Neural progenitor cell (in vitro differentiated cells): ENCODE results near the gene RIT1. TPM values are rescaled to one million over a fixed set of nuclear protein-coding genes. Genes with fewer than 3 reads are reported as not detected.

Experiments used
- DNase-seq: peaks from one replicate; pipeline ENCODE4 v3.0.0-alpha.2; 2016; ENCODE audit warnings: low spot score
- H2AFZ ChIP-seq: fragments of 200-600 bp; sonication (generic); replicated peaks from 2 replicates; pipeline ENCODE4 v1.6.1; 2016; ENCODE audit warnings: antibody characterized with exemption
- H3F3A ChIP-seq: fragments of 200-600 bp; sonication (generic); 2 replicates; pipeline ENCODE4 v1.6.1; 2016; ENCODE audit warnings: antibody characterized with exemption, low read depth
- H3K27ac ChIP-seq: fragments of 200-600 bp; sonication (generic); 2 replicates; pipeline ENCODE4 v1.5.1; 2016; ENCODE audit warnings: mild to moderate bottlenecking
- H3K27me3 ChIP-seq: fragments of 200-600 bp; sonication (generic); 2 replicates; pipeline ENCODE4 v1.6.1; 2016; ENCODE audit warnings: mild to moderate bottlenecking, moderate library complexity
- H3K36me3 ChIP-seq: fragments of 200-600 bp; sonication (generic); 2 replicates; pipeline ENCODE4 v1.5.1; 2016
- H3K4me1 ChIP-seq: fragments of 200-600 bp; sonication (generic); 2 replicates; pipeline ENCODE4 v1.6.1; 2016; ENCODE audit warnings: mixed run types
- H3K4me2 ChIP-seq: fragments of 200-600 bp; sonication (generic); 2 replicates; pipeline ENCODE4 v1.6.1; 2016
- H3K4me3 ChIP-seq: fragments of 200-600 bp; sonication (generic); 2 replicates; pipeline ENCODE4 v1.5.1; 2016
- H3K79me2 ChIP-seq: fragments of 200-600 bp; sonication (generic); 2 replicates; pipeline ENCODE4 v1.6.1; 2016; ENCODE audit warnings: low read depth
- H3K9ac ChIP-seq: fragments of 200-600 bp; sonication (generic); 2 replicates; pipeline ENCODE4 v1.6.1; 2016
- H3K9me3 ChIP-seq: fragments of 200-600 bp; sonication (generic); 2 replicates; pipeline ENCODE4 v1.5.1; 2016; ENCODE audit warnings: low read depth
- H4K20me1 ChIP-seq: fragments of 200-600 bp; sonication (generic); 2 replicates; pipeline ENCODE4 v1.6.1; 2016; ENCODE audit warnings: low read depth
- H3K27ac Mint-ChIP-seq: 3 replicates; pipeline ENCODE4 v1.8.0; 2021; ENCODE audit warnings: mixed read lengths
- H3K27me3 Mint-ChIP-seq: 2 replicates; pipeline ENCODE4 v1.8.0; 2022; ENCODE audit warnings: low read depth, mild to moderate bottlenecking, inconsistent platforms, moderate library complexity, mixed read lengths; ENCODE audit not compliant: insufficient read depth
- H3K36me3 Mint-ChIP-seq: 3 replicates; pipeline ENCODE4 v1.8.0; 2021; ENCODE audit warnings: mixed read lengths
- H3K4me1 Mint-ChIP-seq: 3 replicates; pipeline ENCODE4 v1.8.0; 2021; ENCODE audit warnings: mixed read lengths
- H3K4me3 Mint-ChIP-seq: 3 replicates; pipeline ENCODE4 v1.8.0; 2021; ENCODE audit warnings: mild to moderate bottlenecking, moderate library complexity, mixed read lengths
- H3K9me3 Mint-ChIP-seq: 3 replicates; pipeline ENCODE4 v1.8.0; 2020; ENCODE audit warnings: mixed read lengths
- EZH2 ChIP-seq: fragments of 200-600 bp; sonication (generic); IDR thresholded peaks from 2 replicates; pipeline ENCODE4 v1.6.1; 2017; ENCODE audit warnings: antibody characterized with exemption, mild to moderate bottlenecking, moderate library complexity
- EZH2phosphoT487 ChIP-seq: fragments of 200-600 bp; sonication (generic); IDR thresholded peaks from 2 replicates; pipeline ENCODE4 v1.6.1; 2017; ENCODE audit warnings: antibody characterized with exemption
- total RNA-seq: library from RNA; depleted of rRNA; stranded (reverse); fragments of >200 nt; gene quantifications from 2 replicates; pipeline ENCODE4 v1.2.3, GENCODE V29; 2015; ENCODE audit warnings: low replicate concordance
- TF ChIP-seq, protein P1 (sequence below): fragments of 200-600 bp; sonication (generic); IDR thresholded peaks from 2 replicates; pipeline ENCODE4 v1.5.1; 2017; ENCODE audit warnings: antibody characterized with exemption, mild to moderate bottlenecking

Gene RIT1
- total RNA-seq, 1 donor from 2014 or later = 51.3 TPM

DNA sequence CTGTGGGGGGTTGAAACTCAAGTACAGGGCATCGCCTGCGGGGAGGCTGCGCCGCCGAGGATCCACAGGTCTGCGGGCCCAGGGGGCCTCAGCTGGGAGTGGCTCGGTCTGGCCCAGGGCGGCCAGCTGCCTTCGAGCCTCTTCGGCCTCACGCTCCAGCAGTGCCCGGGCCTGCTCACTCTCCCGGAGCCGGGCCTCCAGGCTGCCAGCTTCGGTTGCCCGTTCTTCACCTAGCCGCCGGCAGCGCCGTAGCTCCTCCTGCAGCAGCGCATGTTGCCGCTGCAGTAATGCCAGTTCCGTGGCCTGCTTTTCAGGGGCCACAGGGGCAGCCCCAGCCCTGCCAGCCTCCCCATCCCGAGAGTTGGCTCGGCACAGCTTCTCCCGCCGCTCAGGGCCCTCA lies 39.7 kb upstream of the RIT1 start:
- no peaks in the 10 kb centered on the region for H3K79me2 ChIP-seq
- Mint-ChIP-seq H3K36me3 (peaks cover 21% of the 10 kb centered on the region), H3K27me3 (peaks cover 7% of the 10 kb centered on the region), H3K4me1 (peaks cover 3% of the 10 kb centered on the region), H3K4me3 (no peak overlapping the region), H3K27ac (no peak overlapping the region), H3K9me3 (no peaks in the 10 kb centered on the region)
- H3K27me3 ChIP-seq = no peaks in the 10 kb centered on the region
- H3K4me2 ChIP-seq = no peak overlapping the region
- H3K4me1 ChIP-seq = peaks cover 4% of the 10 kb centered on the region
- H3K36me3 ChIP-seq = peaks cover 16% of the 10 kb centered on the region
- no peak overlapping the region for H3K4me3 ChIP-seq
- H2AFZ ChIP-seq = no peak overlapping the region
- no peak for TF ChIP-seq EZH2
- TF ChIP-seq EZH2phosphoT487 = no peak
- TF ChIP-seq, protein P1, sequence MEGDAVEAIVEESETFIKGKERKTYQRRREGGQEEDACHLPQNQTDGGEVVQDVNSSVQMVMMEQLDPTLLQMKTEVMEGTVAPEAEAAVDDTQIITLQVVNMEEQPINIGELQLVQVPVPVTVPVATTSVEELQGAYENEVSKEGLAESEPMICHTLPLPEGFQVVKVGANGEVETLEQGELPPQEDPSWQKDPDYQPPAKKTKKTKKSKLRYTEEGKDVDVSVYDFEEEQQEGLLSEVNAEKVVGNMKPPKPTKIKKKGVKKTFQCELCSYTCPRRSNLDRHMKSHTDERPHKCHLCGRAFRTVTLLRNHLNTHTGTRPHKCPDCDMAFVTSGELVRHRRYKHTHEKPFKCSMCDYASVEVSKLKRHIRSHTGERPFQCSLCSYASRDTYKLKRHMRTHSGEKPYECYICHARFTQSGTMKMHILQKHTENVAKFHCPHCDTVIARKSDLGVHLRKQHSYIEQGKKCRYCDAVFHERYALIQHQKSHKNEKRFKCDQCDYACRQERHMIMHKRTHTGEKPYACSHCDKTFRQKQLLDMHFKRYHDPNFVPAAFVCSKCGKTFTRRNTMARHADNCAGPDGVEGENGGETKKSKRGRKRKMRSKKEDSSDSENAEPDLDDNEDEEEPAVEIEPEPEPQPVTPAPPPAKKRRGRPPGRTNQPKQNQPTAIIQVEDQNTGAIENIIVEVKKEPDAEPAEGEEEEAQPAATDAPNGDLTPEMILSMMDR = no peak
- peaks cover 8% of the 10 kb centered on the region for H4K20me1 ChIP-seq
- no peak for DNase-seq
- H3K9me3 ChIP-seq = no peaks in the 10 kb centered on the region
- H3K9ac ChIP-seq = no peak overlapping the region
- H3F3A ChIP-seq = peaks cover 20% of the 10 kb centered on the region
- H3K27ac ChIP-seq = no peak overlapping the region

DNA sequence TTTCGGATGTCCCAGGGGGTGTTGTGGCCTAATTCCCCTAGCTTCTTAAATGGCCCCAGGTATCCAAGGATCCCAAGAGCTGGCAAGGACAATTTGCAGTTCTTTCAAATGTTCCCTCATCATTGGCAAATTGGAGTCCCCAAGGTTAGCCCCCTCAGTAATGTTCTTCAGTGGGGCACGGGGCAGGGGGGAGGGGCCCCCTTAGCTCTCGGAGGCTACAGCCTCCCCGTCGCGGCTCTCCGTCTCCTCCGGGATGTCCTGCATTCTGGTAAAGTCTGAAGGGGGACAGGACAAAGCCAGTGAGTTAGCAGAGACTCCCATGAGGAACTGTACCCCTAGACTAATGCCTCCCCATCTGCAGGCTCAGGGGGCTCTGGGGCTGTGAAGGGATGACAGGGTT lies 36.6 kb upstream of the RIT1 start:
- peaks cover 10% of the 10 kb centered on the region for H3K4me1 ChIP-seq
- Mint-ChIP-seq H3K27me3 (peaks cover 7% of the 10 kb centered on the region), H3K36me3 (peaks cover 12% of the 10 kb centered on the region), H3K4me3 (no peak overlapping the region), H3K27ac (no peak overlapping the region), H3K4me1 (peaks cover 7% of the 10 kb centered on the region), H3K9me3 (no peaks in the 10 kb centered on the region)
- TF ChIP-seq EZH2phosphoT487 = no peak
- no peak for TF ChIP-seq EZH2
- TF ChIP-seq, protein P1 = no peak
- peaks cover 34% of the 10 kb centered on the region for H3F3A ChIP-seq
- H3K9ac ChIP-seq = no peak overlapping the region
- H3K27ac ChIP-seq = peak overlapping the region; percentile 6
- H3K36me3 ChIP-seq = peaks cover 7% of the 10 kb centered on the region
- no peak for DNase-seq
- H4K20me1 ChIP-seq = peaks cover 3% of the 10 kb centered on the region
- H3K4me2 ChIP-seq = no peak overlapping the region
- H2AFZ ChIP-seq = no peak overlapping the region
- H3K79me2 ChIP-seq = no peaks in the 10 kb centered on the region
- no peaks in the 10 kb centered on the region for H3K9me3 ChIP-seq
- H3K4me3 ChIP-seq = no peak overlapping the region
- H3K27me3 ChIP-seq = no peaks in the 10 kb centered on the region

DNA sequence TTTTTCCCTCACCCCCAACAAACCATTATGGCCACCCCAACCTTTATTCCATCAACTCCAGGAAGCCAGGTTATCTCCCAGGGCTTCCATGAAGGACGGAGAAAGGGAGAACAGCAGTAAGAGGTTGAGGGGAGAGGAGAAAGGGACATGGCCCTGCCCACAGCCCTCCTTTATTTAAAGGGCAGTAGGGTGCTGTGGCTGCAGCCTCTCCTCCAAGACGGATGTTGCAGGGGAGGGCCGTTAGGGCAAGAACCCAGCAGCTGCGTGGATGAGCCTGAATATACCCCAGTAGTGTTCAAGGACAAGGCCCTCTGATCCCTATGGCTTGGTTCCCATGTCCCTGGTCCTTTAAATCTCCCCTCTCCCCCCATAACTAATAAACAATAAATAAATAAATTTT lies 36.1 kb upstream of the RIT1 start:
- Histone ChIP-seq H3K36me3 (peaks cover 7% of the 10 kb centered on the region), H3K27ac (peak overlapping the region; percentile 65)
- H3K27ac Mint-ChIP-seq = no peak overlapping the region

More for the DNA sequence above, 36.1 kb upstream of the RIT1 start:
- H3F3A ChIP-seq = peaks cover 34% of the 10 kb centered on the region
- H2AFZ ChIP-seq = no peak overlapping the region
- H3K27me3 ChIP-seq = no peaks in the 10 kb centered on the region
- H3K9me3 Mint-ChIP-seq = no peaks in the 10 kb centered on the region
- peaks cover 6% of the 10 kb centered on the region for H3K27me3 Mint-ChIP-seq
- peaks cover 3% of the 10 kb centered on the region for H4K20me1 ChIP-seq
- peaks cover 10% of the 10 kb centered on the region for H3K4me1 ChIP-seq
- peaks cover 12% of the 10 kb centered on the region for H3K36me3 Mint-ChIP-seq
- no peak for DNase-seq
- no peaks in the 10 kb centered on the region for H3K79me2 ChIP-seq
- TF ChIP-seq EZH2 (no peak), EZH2phosphoT487 (no peak)
- TF ChIP-seq, protein P1 = no peak
- no peak overlapping the region for H3K4me2 ChIP-seq
- H3K4me3 ChIP-seq = no peak overlapping the region
- H3K4me1 Mint-ChIP-seq = peaks cover 7% of the 10 kb centered on the region
- H3K9ac ChIP-seq = no peak overlapping the region
- no peaks in the 10 kb centered on the region for H3K9me3 ChIP-seq
- no peak overlapping the region for H3K4me3 Mint-ChIP-seq
